ENCODE data around the gene PLIN1. TPM values are rescaled to one million over a fixed set of nuclear protein-coding genes. Genes with fewer than 3 reads are reported as not detected.

PLIN1 gene
- total and polyA plus RNA-seq, 7 donors, result 0.79 to 8.3 (median 4.4) TPM

- intact Hi-C loops (cut with DNase I), result no loop called here
- H3K27me3 ChIP-seq (ENCODE audit: insufficient read depth in 3 of 3, low read length in 2 of 3), result peaks cover 0 to 28% (median 8%) of the 10 kb centered on the region in 3 donors
- H3K4me3 ChIP-seq, result no peak overlapping the region
- WGBS, 3 donors, result 70 to 92% (median 80%) methylated on average over 13 to 16 of the region's 16 CpGs
- H3K27ac ChIP-seq, result no peak overlapping the region
- TF ChIP-seq CTCF (IDR thresholded peaks at IDR 0.05), result no peak
- H3K4me1 ChIP-seq, result no peaks in the 10 kb centered on the region
- H3K9me3 ChIP-seq, result no peaks in the 10 kb centered on the region
- H3K36me3 ChIP-seq (ENCODE audit: insufficient read depth in 1 of 2, low read depth in 1 of 2), result no peaks in the 10 kb centered on the region
- ATAC-seq (no peak), DNase-seq (no peak)
These were observed 26.5 kb downstream of the PLIN1 start for GRCh38 chr15:89652666-89653065.

- intact Hi-C loops (cut with DNase I), result no loop called here
- no peaks in the 10 kb centered on the region for H3K36me3 ChIP-seq (ENCODE audit: insufficient read depth in 1 of 2, low read depth in 1 of 2)
- 77 to 85% (median 77%) methylated on average over 7 of the region's 7 CpGs for WGBS, 3 donors
- no peak overlapping the region for H3K27ac ChIP-seq
- H3K9me3 ChIP-seq, result no peaks in the 10 kb centered on the region
- DNase-seq (no peak), ATAC-seq (no peak)
- H3K4me3 ChIP-seq, result no peak overlapping the region
- no peak for TF ChIP-seq CTCF (IDR thresholded peaks at IDR 0.05)
- peaks cover 0 to 28% (median 8%) of the 10 kb centered on the region in 3 donors for H3K27me3 ChIP-seq (ENCODE audit: insufficient read depth in 3 of 3, low read length in 2 of 3)
- no peaks in the 10 kb centered on the region for H3K4me1 ChIP-seq
These were observed 27.0 kb downstream of the PLIN1 start for GRCh38 chr15:89652131-89652530.

GRCh38 chr15:89649716-89650115, 29.5 kb downstream of the PLIN1 start:
- DNase-seq (no peak), ATAC-seq (no peak)
- Histone ChIP-seq H3K27me3 (ENCODE audit: insufficient read depth in 3 of 3, low read length in 2 of 3) (peaks cover 0 to 18% (median 8%) of the 10 kb centered on the region in 3 donors), H3K4me1 (no peaks in the 10 kb centered on the region), H3K36me3 (ENCODE audit: insufficient read depth in 1 of 2, low read depth in 1 of 2) (no peaks in the 10 kb centered on the region), H3K27ac (no peak overlapping the region), H3K9me3 (no peaks in the 10 kb centered on the region), H3K4me3 (no peak overlapping the region)
- WGBS, 3 donors, result 81 to 85% (median 85%) methylated on average over 15 of the region's 15 CpGs
- intact Hi-C loops (cut with DNase I), result no loop called here
- no peak for TF ChIP-seq CTCF (IDR thresholded peaks at IDR 0.05)

GRCh38 chr15:89649013-89649625, 30.0 kb downstream of the PLIN1 start:
- Histone ChIP-seq H3K4me1 (no peaks in the 10 kb centered on the region), H3K27ac (no peak overlapping the region), H3K4me3 (no peak overlapping the region), H3K36me3 (ENCODE audit: insufficient read depth in 1 of 2, low read depth in 1 of 2) (no peaks in the 10 kb centered on the region), H3K27me3 (ENCODE audit: insufficient read depth in 3 of 3, low read length in 2 of 3) (peaks cover 0 to 12% (median 8%) of the 10 kb centered on the region in 3 donors), H3K9me3 (no peaks in the 10 kb centered on the region)
- ATAC-seq (no peak), DNase-seq (no peak)
- WGBS, 3 donors, result 95 to 97% (median 96%) methylated on average over 31 to 37 of the region's 37 CpGs
- no peak for TF ChIP-seq CTCF (IDR thresholded peaks at IDR 0.05)
- intact Hi-C loops (cut with DNase I), result no loop called here

Data from psoas muscle (tissue), 8 donors.